T-cell (primary cell): ENCODE data around the gene RARRES1. TPM values are rescaled to one million over a fixed set of nuclear protein-coding genes. Genes with fewer than 3 reads are reported as not detected.

Experiments
- ATAC-seq, 4 experiments: fragments of 200-7000 bp in 3 of 4; fragments of 150-1000 bp in 1 of 4; cut with Tn5 transposase; replicated peaks in 1 of 4; 1 replicate in 3 of 4; 2 replicates in 1 of 4; pipeline ENCODE4 v1.10.0; 2021; ENCODE audit warnings: moderate library complexity in 3 of 4, mild to moderate bottlenecking in 2 of 4, moderate number of reproducible peaks in 1 of 4
- CTCF ChIA-PET, 2 donors: fragments of 300-600 bp; sonication (Branson Sonifier 250); formaldehyde crosslinking; loops; one replicate each; lab custom pipeline; 2022; ENCODE audit warnings: antibody characterized with exemption in 2 of 2; lab: Charles Lee
- POLR2A ChIA-PET, 2 donors: fragments of 300-600 bp; sonication (Branson Sonifier 250); formaldehyde crosslinking; loops; one replicate each; lab custom pipeline; 2022; ENCODE audit warnings: antibody characterized with exemption in 2 of 2; lab: Charles Lee
- DNase-seq, 35 experiments: peaks; one replicate each; pipeline versions ENCODE4 v3.0.0 to v3.0.0-alpha.2; 2013 to 2023
- H3K27ac ChIP-seq: one replicate; pipeline ENCODE4 v1.5.1; 2013; ENCODE audit warnings: low read length
- H3K27me3 ChIP-seq, 2 experiments: replicated peaks in 1 of 2; 1 replicate in 1 of 2; 2 replicates in 1 of 2; pipeline versions ENCODE4 v1.6.1 to v1.7.0; 2013; ENCODE audit warnings: low read length in 1 of 2, mixed read lengths in 1 of 2; ENCODE audit not compliant: control insufficient read depth in 2 of 2, insufficient read depth in 2 of 2; ENCODE audit errors: extremely low read depth in 1 of 2
- H3K36me3 ChIP-seq, 2 donors: 1 replicate in 1 of 2; 2 replicates in 1 of 2; pipeline versions ENCODE4 v1.6.1 to v1.7.0; 2013; ENCODE audit warnings: low read length in 1 of 2; ENCODE audit not compliant: control insufficient read depth in 2 of 2, insufficient read depth in 1 of 2; ENCODE audit errors: extremely low read depth in 1 of 2
- H3K4me1 ChIP-seq, 2 experiments: 1 replicate in 1 of 2; 2 replicates in 1 of 2; pipeline versions ENCODE4 v1.6.1 to v1.7.0; 2013; ENCODE audit warnings: low read length in 2 of 2, mixed read lengths in 1 of 2; ENCODE audit not compliant: insufficient read depth in 2 of 2, control insufficient read depth in 1 of 2; ENCODE audit errors: extremely low read depth in 1 of 2
- H3K4me3 ChIP-seq, 2 donors: 1 replicate in 1 of 2; 2 replicates in 1 of 2; pipeline versions ENCODE4 v1.5.1 to v1.7.0; 2013; ENCODE audit warnings: mild to moderate bottlenecking in 2 of 2, low read length in 1 of 2, moderate library complexity in 1 of 2; ENCODE audit not compliant: control insufficient read depth in 1 of 2; ENCODE audit errors: extremely low read depth in 1 of 2
- H3K9me3 ChIP-seq: 2 replicates; pipeline ENCODE4 v1.7.0; 2013
- H3K27ac Mint-ChIP-seq, 2 donors: one replicate each; pipeline ENCODE4 v1.8.0; 2020 to 2021; ENCODE audit warnings: mild to moderate bottlenecking in 2 of 2, mixed read lengths in 2 of 2
- H3K27me3 Mint-ChIP-seq, 2 donors: one replicate each; pipeline ENCODE4 v1.8.0; 2021 to 2022; ENCODE audit warnings: mixed read lengths in 2 of 2
- H3K36me3 Mint-ChIP-seq: one replicate; pipeline ENCODE4 v1.8.0; 2021; ENCODE audit warnings: mixed read lengths
- H3K4me1 Mint-ChIP-seq, 3 donors: one replicate each; pipeline ENCODE4 v1.8.0; 2020 to 2022; ENCODE audit warnings: mixed read lengths in 3 of 3, mild to moderate bottlenecking in 1 of 3
- H3K4me3 Mint-ChIP-seq, 3 donors: one replicate each; pipeline ENCODE4 v1.8.0; 2020 to 2022; ENCODE audit warnings: mild to moderate bottlenecking in 3 of 3, mixed read lengths in 3 of 3, moderate library complexity in 3 of 3
- H3K9me3 Mint-ChIP-seq, 3 donors: one replicate each; pipeline ENCODE4 v1.8.0; 2020 to 2022; ENCODE audit warnings: mixed read lengths in 3 of 3
- WGBS: methylation state at CpG from one replicate; pipeline ENCODE4 v1.1.5; 2013; ENCODE audit warnings: missing lambda C conversion rate; ENCODE audit not compliant: insufficient coverage; 5-methylcytosine and 5-hydroxymethylcytosine counted together
- total RNA-seq, 35 experiments: library from RNA in 6 of 35; stranded (reverse) in 6 of 35; fragments of 120-200 nt in 1 of 35; gene quantifications; one replicate each; pipeline versions ENCODE4 v1.2.1 to v1.2.4 and lab custom pipeline; 2013 to 2026

The RARRES1 gene
- total RNA-seq, 5 donors from 2014 or later (not counting 1 experiment from before 2014, with no cell fraction given), result not detected

DNA sequence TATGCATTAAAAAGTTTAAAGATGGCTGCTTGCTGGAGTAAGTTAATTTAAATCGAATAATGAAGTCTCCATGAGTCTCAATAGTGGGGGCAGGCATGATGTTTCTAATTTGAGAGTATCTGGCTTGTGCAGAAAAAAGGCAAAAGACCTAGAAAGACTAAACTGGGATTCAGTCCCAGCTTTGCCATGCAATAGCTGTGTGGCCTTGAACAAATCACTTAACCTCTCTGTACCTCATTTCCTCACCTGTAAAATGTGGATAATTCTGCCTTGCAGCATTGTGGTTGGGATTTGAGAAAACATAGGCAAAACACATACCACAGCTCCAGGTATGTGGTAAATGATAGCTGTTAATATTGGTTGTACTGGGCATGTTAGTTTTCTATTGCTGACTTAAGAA is 68.4 kb downstream of the RARRES1 start:
- Histone ChIP-seq H3K36me3 (peaks cover 18 to 82% of the 10 kb centered on the region in 2 donors), H3K4me1 (no peaks in the 10 kb centered on the region), H3K27ac (no peak overlapping the region), H3K9me3 (no peaks in the 10 kb centered on the region), H3K4me3 (no peak overlapping the region), H3K27me3 (no peaks in the 10 kb centered on the region)
- H3K36me3 Mint-ChIP-seq, result peaks cover 54% of the 10 kb centered on the region
- H3K4me3 Mint-ChIP-seq, result no peak overlapping the region
- no peaks in the 10 kb centered on the region for H3K27me3 Mint-ChIP-seq
- WGBS, result no CpG with 5 or more reads among the region's 1 CpG
- DNase-seq (no peak), ATAC-seq (no peak)
- peaks cover 0 to 11% (median 7%) of the 10 kb centered on the region in 3 donors for H3K4me1 Mint-ChIP-seq
- ChIA-PET POLR2A (no interaction called here), CTCF (interaction anchor here in 1 of 2 donors (1.1 kb wide), 1 partner anchor 19 kb away, joined by 4 read pairs; no protein-coding TSS in a partner anchor)
- H3K9me3 Mint-ChIP-seq, result no peaks in the 10 kb centered on the region
- no peak overlapping the region for H3K27ac Mint-ChIP-seq

- Histone ChIP-seq H3K4me3 (no peak overlapping the region), H3K9me3 (no peaks in the 10 kb centered on the region), H3K36me3 (peaks cover 18 to 84% of the 10 kb centered on the region in 2 donors), H3K27me3 (no peaks in the 10 kb centered on the region), H3K4me1 (no peaks in the 10 kb centered on the region), H3K27ac (no peak overlapping the region)
- DNase-seq (no peak), ATAC-seq (no peak)
- no CpG with 5 or more reads among the region's 1 CpG for WGBS
- ChIA-PET CTCF (interaction anchor here in 1 of 2 donors (0.9 to 1.5 kb wide), 4 partner anchors 10 to 19 kb away, joined by 3 to 4 read pairs (median 4); partner anchors contain the start of gene GFM1), POLR2A (interaction anchor here in 1 of 2 donors (0.7 kb wide), 1 partner anchor 89 kb away, joined by 3 read pairs; no protein-coding TSS in a partner anchor)
- Mint-ChIP-seq H3K9me3 (no peaks in the 10 kb centered on the region), H3K4me1 (peaks cover 0 to 7% (median 5%) of the 10 kb centered on the region in 3 donors), H3K36me3 (peaks cover 50% of the 10 kb centered on the region), H3K27me3 (no peaks in the 10 kb centered on the region), H3K27ac (no peak overlapping the region), H3K4me3 (no peak overlapping the region)
These were observed 69.0 kb downstream of the RARRES1 start for GRCh38 chr3:158663246-158663645.

DNA sequence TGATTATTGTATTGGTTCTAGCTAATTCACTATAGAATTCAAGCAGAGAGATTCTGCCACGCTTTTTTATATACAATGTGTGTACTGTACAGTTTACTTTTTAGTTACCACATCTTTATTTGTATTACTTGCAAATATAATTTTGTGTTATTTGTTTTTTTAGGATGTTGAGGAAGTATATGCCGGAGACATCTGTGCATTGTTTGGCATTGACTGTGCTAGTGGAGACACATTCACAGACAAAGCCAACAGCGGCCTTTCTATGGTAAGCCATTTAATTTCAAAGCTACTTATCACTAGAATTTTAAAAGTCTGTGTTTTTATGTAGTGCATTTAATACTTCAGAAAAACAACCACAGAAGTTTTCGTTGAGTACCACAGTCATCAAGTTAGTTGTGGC is 71.5 kb downstream of the RARRES1 start:
- WGBS, result no CpG with 5 or more reads among the region's 4 CpGs
- Histone ChIP-seq H3K4me1 (no peaks in the 10 kb centered on the region), H3K9me3 (no peaks in the 10 kb centered on the region), H3K27ac (no peak overlapping the region), H3K36me3 (peaks cover 18 to 83% of the 10 kb centered on the region in 2 donors), H3K4me3 (no peak overlapping the region), H3K27me3 (no peaks in the 10 kb centered on the region)
- POLR2A ChIA-PET, result no interaction called here
- no peak overlapping the region for H3K27ac Mint-ChIP-seq
- CTCF ChIA-PET, result interaction anchor here (0.6 to 3.3 kb wide), 8 partner anchors 15 to 506 kb away, joined by 3 to 30 read pairs (median 4); partner anchors contain the start of gene GFM1 (in 2 of the 2)
- peaks cover 0 to 7% (median 5%) of the 10 kb centered on the region in 3 donors for H3K4me1 Mint-ChIP-seq
- H3K27me3 Mint-ChIP-seq, result no peaks in the 10 kb centered on the region
- ATAC-seq, result no peak
- no peaks in the 10 kb centered on the region for H3K9me3 Mint-ChIP-seq
- H3K4me3 Mint-ChIP-seq, result no peak overlapping the region
- no peak for DNase-seq
- H3K36me3 Mint-ChIP-seq, result peaks cover 52% of the 10 kb centered on the region

- H3K9me3 ChIP-seq, result no peaks in the 10 kb centered on the region
- H3K27me3 Mint-ChIP-seq, result no peaks in the 10 kb centered on the region
- H3K4me1 ChIP-seq, result no peaks in the 10 kb centered on the region
- H3K36me3 ChIP-seq, result peaks cover 14 to 80% of the 10 kb centered on the region in 2 donors
- H3K9me3 Mint-ChIP-seq, result no peaks in the 10 kb centered on the region
- ATAC-seq, result peak; percentile 54 to 69 (median 68)
- no peak overlapping the region for H3K4me3 Mint-ChIP-seq
- no CpG with 5 or more reads among the region's 7 CpGs for WGBS
- H3K27me3 ChIP-seq, result no peaks in the 10 kb centered on the region
- peak in 31 of 35 experiments; percentile 6 to 64 (median 35) for DNase-seq
- H3K27ac Mint-ChIP-seq, result peak overlapping the region in 1 of 2 donors; percentile 28
- ChIA-PET POLR2A (interaction anchor here in 1 of 2 donors (1.0 kb wide), 1 partner anchor 14 kb away, joined by 3 read pairs; no protein-coding TSS in a partner anchor), CTCF (interaction anchor here (0.5 to 3.3 kb wide), 20 partner anchors 9 to 601 kb away, joined by 3 to 59 read pairs (median 6); partner anchors contain the start of genes GFM1 (in 2 of the 2) and LXN (in 1 of the 2))
- H3K27ac ChIP-seq, result no peak overlapping the region
- no peak overlapping the region for H3K4me3 ChIP-seq
- peaks cover 0 to 7% (median 5%) of the 10 kb centered on the region in 3 donors for H3K4me1 Mint-ChIP-seq
- peaks cover 42% of the 10 kb centered on the region for H3K36me3 Mint-ChIP-seq
These were observed 72.6 kb downstream of the RARRES1 start for GRCh38 chr3:158659454-158660237.

DNA sequence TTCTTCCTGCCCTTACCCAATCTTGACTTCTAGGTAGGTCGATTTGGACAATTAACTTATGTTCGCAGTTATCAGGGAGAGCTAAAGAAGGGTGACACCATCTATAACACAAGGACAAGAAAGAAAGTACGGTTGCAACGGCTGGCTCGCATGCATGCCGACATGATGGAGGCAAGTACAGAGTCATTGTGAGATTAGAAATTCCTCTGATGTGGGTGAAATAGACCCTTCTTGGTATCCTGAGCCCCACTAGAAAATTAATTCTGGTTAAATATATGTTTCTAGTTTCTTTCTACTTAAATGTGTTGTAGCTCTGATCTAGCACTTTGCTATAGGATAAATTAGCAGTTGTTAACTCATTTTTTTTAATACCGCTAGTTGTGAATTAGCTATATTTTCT is 73.4 kb downstream of the RARRES1 start:
- ChIA-PET CTCF (interaction anchor here (0.6 to 3.3 kb wide), 12 partner anchors 11 to 136 kb away, joined by 3 to 59 read pairs (median 6); partner anchors contain the start of genes GFM1 (in 2 of the 2) and LXN (in 1 of the 2)), POLR2A (interaction anchor here (0.5 to 1.0 kb wide), 2 partner anchors 14 to 1505 kb away, joined by 3 read pairs; no protein-coding TSS in a partner anchor)
- Mint-ChIP-seq H3K9me3 (no peaks in the 10 kb centered on the region), H3K4me3 (no peak overlapping the region), H3K36me3 (peaks cover 37% of the 10 kb centered on the region), H3K27me3 (no peaks in the 10 kb centered on the region), H3K4me1 (peaks cover 0 to 7% (median 3%) of the 10 kb centered on the region in 3 donors), H3K27ac (peak overlapping the region in 1 of 2 donors; percentile 24)
- H3K27ac ChIP-seq, result no peak overlapping the region
- ATAC-seq, result no peak
- no peak for DNase-seq
- no peak overlapping the region for H3K4me3 ChIP-seq
- WGBS, result no CpG with 5 or more reads among the region's 7 CpGs
- H3K9me3 ChIP-seq, result no peaks in the 10 kb centered on the region
- H3K36me3 ChIP-seq, result peaks cover 9 to 80% of the 10 kb centered on the region in 2 donors
- no peaks in the 10 kb centered on the region for H3K4me1 ChIP-seq
- no peaks in the 10 kb centered on the region for H3K27me3 ChIP-seq

DNA sequence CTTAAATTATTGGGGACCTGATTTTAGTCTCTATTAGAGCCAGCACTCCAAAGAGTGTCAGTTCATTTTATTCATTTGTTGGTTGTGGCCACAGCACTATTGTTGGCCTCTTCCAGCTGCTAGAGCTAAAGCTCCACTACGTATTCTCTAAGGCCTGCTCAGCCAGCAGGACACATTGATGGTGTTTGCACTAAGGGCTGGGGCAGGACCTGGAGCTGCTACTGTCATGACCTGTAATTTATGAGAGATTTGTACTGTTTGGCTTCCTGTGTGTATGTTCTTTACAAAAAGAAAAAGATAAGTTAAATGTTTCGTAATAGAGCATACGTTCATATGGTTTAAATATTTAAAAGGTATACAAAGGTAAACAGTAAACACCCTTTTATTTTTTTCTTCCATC is 79.8 kb downstream of the RARRES1 start:
- H3K36me3 Mint-ChIP-seq, result peaks cover 42% of the 10 kb centered on the region
- H3K27ac Mint-ChIP-seq, result no peak overlapping the region
- ATAC-seq (no peak), DNase-seq (no peak)
- POLR2A ChIA-PET, result interaction anchor here in 1 of 2 donors (1.0 kb wide), 1 partner anchor 10 kb away, joined by 3 read pairs; no protein-coding TSS in a partner anchor
- H3K4me3 Mint-ChIP-seq, result no peak overlapping the region
- Histone ChIP-seq H3K27me3 (no peaks in the 10 kb centered on the region), H3K4me3 (no peak overlapping the region), H3K9me3 (no peaks in the 10 kb centered on the region), H3K27ac (no peak overlapping the region), H3K36me3 (peaks cover 0 to 61% of the 10 kb centered on the region in 2 donors), H3K4me1 (no peaks in the 10 kb centered on the region)
- H3K27me3 Mint-ChIP-seq, result no peaks in the 10 kb centered on the region
- no peaks in the 10 kb centered on the region for H3K9me3 Mint-ChIP-seq
- peaks cover 13 to 25% (median 17%) of the 10 kb centered on the region in 3 donors for H3K4me1 Mint-ChIP-seq
- CTCF ChIA-PET, result interaction anchor here in 1 of 2 donors (0.5 kb wide), 2 partner anchors 47 to 137 kb away, joined by 3 to 6 read pairs; no protein-coding TSS in a partner anchor
- WGBS, result 100% methylated on average over 1 of the region's 3 CpGs
